ENCODE data around the gene P4HTM.

The P4HTM gene

DNA sequence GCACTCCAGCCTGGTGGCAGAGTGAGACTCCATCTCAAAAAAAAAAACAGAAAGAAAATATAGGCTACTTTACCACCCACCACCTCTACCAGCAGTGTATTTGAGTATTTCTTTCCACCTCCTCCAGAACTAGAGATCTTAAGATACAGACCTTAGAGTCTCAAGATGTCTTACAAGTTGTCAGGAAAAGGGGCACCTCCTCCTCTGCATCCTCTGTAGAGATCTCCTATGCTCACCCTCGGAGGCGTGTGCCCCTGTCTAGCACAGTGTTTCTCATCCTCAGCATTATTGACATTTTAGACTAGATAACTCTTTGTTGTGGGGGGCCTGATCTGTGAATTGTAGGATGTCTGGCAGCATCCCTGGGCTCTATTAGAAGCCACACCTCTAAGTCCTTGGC, 27.7 kb upstream of the P4HTM start:
- Histone ChIP-seq H3K4me1 (ENCODE audit: insufficient read depth, poor library complexity, severe bottlenecking) (no peaks in the 10 kb centered on the region), H3K27me3 (ENCODE audit: insufficient read depth, poor library complexity, severe bottlenecking) (no peaks in the 10 kb centered on the region), H3K4me3 (ENCODE audit: severe bottlenecking) (no peak overlapping the region), H3K27ac (ENCODE audit: poor library complexity, severe bottlenecking) (no peak overlapping the region), H3K9me3 (ENCODE audit: severe bottlenecking) (no peaks in the 10 kb centered on the region), H3K36me3 (ENCODE audit: low read depth) (peaks cover 66% of the 10 kb centered on the region)
- ATAC-seq (ENCODE audit: low read depth) (no peak), DNase-seq (ENCODE audit: low spot score) (no peak)
- TF ChIP-seq, protein P1, sequence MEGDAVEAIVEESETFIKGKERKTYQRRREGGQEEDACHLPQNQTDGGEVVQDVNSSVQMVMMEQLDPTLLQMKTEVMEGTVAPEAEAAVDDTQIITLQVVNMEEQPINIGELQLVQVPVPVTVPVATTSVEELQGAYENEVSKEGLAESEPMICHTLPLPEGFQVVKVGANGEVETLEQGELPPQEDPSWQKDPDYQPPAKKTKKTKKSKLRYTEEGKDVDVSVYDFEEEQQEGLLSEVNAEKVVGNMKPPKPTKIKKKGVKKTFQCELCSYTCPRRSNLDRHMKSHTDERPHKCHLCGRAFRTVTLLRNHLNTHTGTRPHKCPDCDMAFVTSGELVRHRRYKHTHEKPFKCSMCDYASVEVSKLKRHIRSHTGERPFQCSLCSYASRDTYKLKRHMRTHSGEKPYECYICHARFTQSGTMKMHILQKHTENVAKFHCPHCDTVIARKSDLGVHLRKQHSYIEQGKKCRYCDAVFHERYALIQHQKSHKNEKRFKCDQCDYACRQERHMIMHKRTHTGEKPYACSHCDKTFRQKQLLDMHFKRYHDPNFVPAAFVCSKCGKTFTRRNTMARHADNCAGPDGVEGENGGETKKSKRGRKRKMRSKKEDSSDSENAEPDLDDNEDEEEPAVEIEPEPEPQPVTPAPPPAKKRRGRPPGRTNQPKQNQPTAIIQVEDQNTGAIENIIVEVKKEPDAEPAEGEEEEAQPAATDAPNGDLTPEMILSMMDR (IDR thresholded peaks at IDR 0.05; ENCODE audit: poor library complexity, severe bottlenecking), result no peak

DNA sequence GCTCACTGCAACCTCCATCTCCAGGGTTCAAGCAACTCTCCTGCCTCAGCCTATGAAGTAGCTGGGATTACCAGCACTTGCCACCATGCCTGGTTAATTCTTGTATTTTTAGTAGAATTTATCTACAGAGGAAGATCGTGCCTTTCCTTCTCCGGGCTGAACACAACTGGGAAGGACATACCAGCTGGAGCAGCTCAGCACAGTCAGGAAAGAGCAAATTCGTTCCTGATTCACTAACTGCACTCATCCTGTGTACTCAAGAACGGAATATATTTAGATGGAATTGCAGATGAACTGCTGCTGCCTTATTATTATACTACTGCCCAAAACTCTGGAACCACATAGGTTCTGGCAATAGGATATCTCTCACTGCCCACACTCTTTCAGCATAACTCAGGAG, 27.1 kb upstream of the P4HTM start:
- Histone ChIP-seq H3K4me3 (ENCODE audit: severe bottlenecking) (no peak overlapping the region), H3K4me1 (ENCODE audit: insufficient read depth, poor library complexity, severe bottlenecking) (no peaks in the 10 kb centered on the region), H3K27ac (ENCODE audit: poor library complexity, severe bottlenecking) (no peak overlapping the region), H3K27me3 (ENCODE audit: insufficient read depth, poor library complexity, severe bottlenecking) (no peaks in the 10 kb centered on the region), H3K9me3 (ENCODE audit: severe bottlenecking) (no peaks in the 10 kb centered on the region), H3K36me3 (ENCODE audit: low read depth) (peaks cover 66% of the 10 kb centered on the region)
- TF ChIP-seq, protein P1 (IDR thresholded peaks at IDR 0.05; ENCODE audit: poor library complexity, severe bottlenecking), result no peak
- ATAC-seq (ENCODE audit: low read depth) (no peak), DNase-seq (ENCODE audit: low spot score) (no peak)

DNA sequence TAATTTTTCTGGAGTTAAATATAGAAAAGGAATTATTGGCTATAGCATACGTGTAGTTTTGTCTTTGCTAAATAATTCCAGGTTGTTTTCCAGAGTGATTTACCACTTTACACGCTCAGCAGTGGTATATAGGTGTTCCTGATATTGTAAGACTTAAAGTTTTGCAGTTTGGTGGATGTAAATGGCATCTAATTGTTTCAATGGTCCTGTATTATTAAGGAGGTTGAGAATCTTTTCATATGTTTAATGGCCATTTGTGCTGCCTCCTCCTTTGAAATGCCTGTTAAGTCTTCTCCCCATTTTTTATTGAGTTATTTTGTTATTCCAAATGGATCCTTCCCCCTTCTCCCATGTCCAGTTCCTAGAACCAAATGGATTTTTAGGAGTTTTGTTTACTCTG, 26.4 kb upstream of the P4HTM start:
- TF ChIP-seq, protein P1 (IDR thresholded peaks at IDR 0.05; ENCODE audit: poor library complexity, severe bottlenecking), result no peak

DNA sequence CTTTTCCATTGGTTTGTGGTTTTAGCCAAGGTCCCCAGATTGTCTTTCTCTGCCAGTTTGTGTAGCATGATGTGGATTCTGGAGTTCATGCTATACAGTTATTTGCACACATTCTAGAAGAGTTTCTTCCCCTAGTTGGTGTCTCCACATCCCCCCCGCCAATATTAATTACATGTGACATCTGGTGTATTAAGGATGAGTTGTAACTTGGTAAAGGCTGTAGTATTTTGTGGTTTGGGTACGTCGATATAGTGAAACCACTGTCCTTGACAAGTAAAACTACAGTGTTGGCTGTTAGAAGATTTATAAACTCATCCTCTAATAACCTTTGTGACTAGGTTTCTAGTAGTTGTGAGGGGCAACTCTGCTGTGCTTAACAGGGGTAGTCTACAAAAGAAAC, 23.7 kb upstream of the P4HTM start:
- H3K9me3 ChIP-seq (ENCODE audit: severe bottlenecking), result no peaks in the 10 kb centered on the region
- DNase-seq (ENCODE audit: low spot score), result no peak
- no peaks in the 10 kb centered on the region for H3K4me1 ChIP-seq (ENCODE audit: insufficient read depth, poor library complexity, severe bottlenecking)
- H3K36me3 ChIP-seq (ENCODE audit: low read depth), result peaks cover 78% of the 10 kb centered on the region
- no peak overlapping the region for H3K27ac ChIP-seq (ENCODE audit: poor library complexity, severe bottlenecking)
- ATAC-seq (ENCODE audit: low read depth), result no peak
- TF ChIP-seq, protein P1 (IDR thresholded peaks at IDR 0.05; ENCODE audit: poor library complexity, severe bottlenecking), result no peak
- no peak overlapping the region for H3K4me3 ChIP-seq (ENCODE audit: severe bottlenecking)
- H3K27me3 ChIP-seq (ENCODE audit: insufficient read depth, poor library complexity, severe bottlenecking), result no peaks in the 10 kb centered on the region

More for the DNA sequence above, 26.4 kb upstream of the P4HTM start:
- H3K36me3 ChIP-seq (ENCODE audit: low read depth), result peaks cover 63% of the 10 kb centered on the region
- no peak overlapping the region for H3K27ac ChIP-seq (ENCODE audit: poor library complexity, severe bottlenecking)
- no peaks in the 10 kb centered on the region for H3K9me3 ChIP-seq (ENCODE audit: severe bottlenecking)
- ATAC-seq (ENCODE audit: low read depth), result no peak
- no peaks in the 10 kb centered on the region for H3K27me3 ChIP-seq (ENCODE audit: insufficient read depth, poor library complexity, severe bottlenecking)
- no peak overlapping the region for H3K4me3 ChIP-seq (ENCODE audit: severe bottlenecking)
- no peaks in the 10 kb centered on the region for H3K4me1 ChIP-seq (ENCODE audit: insufficient read depth, poor library complexity, severe bottlenecking)
- DNase-seq (ENCODE audit: low spot score), result no peak

DNA sequence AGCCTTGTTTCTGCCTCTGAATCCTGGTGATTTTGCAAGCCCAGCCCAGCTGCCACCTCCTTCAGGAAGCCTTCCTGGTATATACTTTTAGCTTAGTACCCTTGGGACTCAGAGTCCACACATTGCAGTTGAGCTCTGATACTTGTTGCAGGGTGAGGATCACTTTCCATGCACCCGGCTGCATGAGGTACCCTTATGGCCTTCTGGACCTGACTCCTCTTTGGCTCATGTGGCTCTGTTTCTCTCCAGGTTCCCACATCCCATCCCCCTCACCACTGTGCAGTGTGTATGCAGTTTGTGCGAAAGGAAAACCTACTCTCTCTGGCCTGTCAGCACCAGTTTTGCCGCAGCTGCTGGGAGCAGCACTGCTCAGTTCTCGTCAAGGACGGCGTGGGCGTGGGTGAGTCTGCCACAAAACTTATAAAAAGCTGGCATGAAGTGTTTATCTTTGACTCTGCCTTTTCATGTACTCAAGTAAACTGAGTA, 23.1 kb upstream of the P4HTM start:
- no peaks in the 10 kb centered on the region for H3K27me3 ChIP-seq (ENCODE audit: insufficient read depth, poor library complexity, severe bottlenecking)
- TF ChIP-seq, protein P1 (IDR thresholded peaks at IDR 0.05; ENCODE audit: poor library complexity, severe bottlenecking), result no peak
- ATAC-seq (ENCODE audit: low read depth) (no peak), DNase-seq (ENCODE audit: low spot score) (no peak)
- no peak overlapping the region for H3K4me3 ChIP-seq (ENCODE audit: severe bottlenecking)
- no peak overlapping the region for H3K27ac ChIP-seq (ENCODE audit: poor library complexity, severe bottlenecking)
- H3K4me1 ChIP-seq (ENCODE audit: insufficient read depth, poor library complexity, severe bottlenecking), result no peaks in the 10 kb centered on the region
- no peaks in the 10 kb centered on the region for H3K9me3 ChIP-seq (ENCODE audit: severe bottlenecking)
- peaks cover 78% of the 10 kb centered on the region for H3K36me3 ChIP-seq (ENCODE audit: low read depth)

Measured in RWPE2 (cell line).